ENCODE measurements around the gene GOLGB1. TPM values are rescaled to one million over a fixed set of nuclear protein-coding genes. Genes with fewer than 3 reads are reported as not detected.
"Not testable (repeated sequence)": the region's sequence is repeated elsewhere in the genome, so short reads cannot be mapped to it uniquely, and the experiment has no call there.

GOLGB1 gene
- total RNA-seq, 1 experiment from 2014 or later = 9.7 TPM

GRCh38 chr3:121752261-121752660 is 2.7 kb upstream of the GOLGB1 start:
- H3K4me3 ChIP-seq = no peak overlapping the region

GRCh38 chr3:121750087-121750415 is 510 bp upstream of the GOLGB1 start:
- Histone ChIP-seq H3K27me3 (no peaks in the 10 kb centered on the region), H3K4me3 (peak overlapping the region; percentile 90), H3K36me3 (peaks cover 5% of the 10 kb centered on the region), H3K9me3 (no peaks in the 10 kb centered on the region)
- no peak for DNase-seq

More at GRCh38 chr3:121752261-121752660, 2.7 kb upstream of the GOLGB1 start:
- H3K9me3 ChIP-seq = no peaks in the 10 kb centered on the region
- DNase-seq = no peak
- H3K36me3 ChIP-seq = no peaks in the 10 kb centered on the region; the same call in 1 of the 2 replicates
- H3K27me3 ChIP-seq = 0 out of 2 replicates have a peak, but pooled peaks cover 3% of the 10 kb centered on the region

- Histone ChIP-seq H3K9me3 (no peaks in the 10 kb centered on the region), H3K27me3 (no peaks in the 10 kb centered on the region), H3K36me3 (peaks cover 5% of the 10 kb centered on the region), H3K4me3 (peak overlapping the region; percentile 90)
- DNase-seq = no peak
Measured at GRCh38 chr3:121748680-121749275, 763 bp downstream of the GOLGB1 start.

GRCh38 chr3:121747976-121748375 is 1.6 kb downstream of the GOLGB1 start:
- H3K4me3 ChIP-seq = peak overlapping the region; percentile 90
- DNase-seq = no peak
- H3K27me3 ChIP-seq = no peaks in the 10 kb centered on the region
- peaks cover 9% of the 10 kb centered on the region for H3K36me3 ChIP-seq
- peaks cover under 1% of the 10 kb centered on the region; the same call in 1 of the 2 replicates for H3K9me3 ChIP-seq

DNA sequence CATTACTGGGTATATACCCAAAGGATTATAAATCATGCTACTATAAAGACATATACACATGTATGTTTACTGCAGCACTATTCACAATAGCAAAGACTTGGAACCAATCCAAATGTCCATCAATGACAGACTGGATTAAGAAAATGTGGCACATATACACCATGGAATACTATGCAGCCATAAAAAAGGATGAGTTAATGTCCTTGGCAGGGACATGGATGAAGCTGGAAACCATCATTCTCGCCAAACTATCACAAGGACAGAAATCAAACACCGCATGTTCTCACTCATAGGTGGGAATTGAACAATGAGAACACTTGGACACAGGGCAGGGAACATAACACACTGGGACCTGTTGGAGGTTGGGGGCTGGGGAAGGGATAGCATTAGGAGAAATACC is 6.4 kb downstream of the GOLGB1 start:
- H3K9me3 ChIP-seq, H3K4me3 ChIP-seq, DNase-seq, H3K27me3 ChIP-seq: not testable (repeated sequence)
- H3K36me3 ChIP-seq = peaks cover 15% of the 10 kb centered on the region

- H3K9me3 ChIP-seq = peaks cover 4% of the 10 kb centered on the region
- no peak for DNase-seq
- peaks cover 13% of the 10 kb centered on the region for H3K36me3 ChIP-seq
- no peak overlapping the region for H3K4me3 ChIP-seq
- no peaks in the 10 kb centered on the region for H3K27me3 ChIP-seq
Measured at GRCh38 chr3:121740896-121741295, 8.6 kb downstream of the GOLGB1 start.

DNA sequence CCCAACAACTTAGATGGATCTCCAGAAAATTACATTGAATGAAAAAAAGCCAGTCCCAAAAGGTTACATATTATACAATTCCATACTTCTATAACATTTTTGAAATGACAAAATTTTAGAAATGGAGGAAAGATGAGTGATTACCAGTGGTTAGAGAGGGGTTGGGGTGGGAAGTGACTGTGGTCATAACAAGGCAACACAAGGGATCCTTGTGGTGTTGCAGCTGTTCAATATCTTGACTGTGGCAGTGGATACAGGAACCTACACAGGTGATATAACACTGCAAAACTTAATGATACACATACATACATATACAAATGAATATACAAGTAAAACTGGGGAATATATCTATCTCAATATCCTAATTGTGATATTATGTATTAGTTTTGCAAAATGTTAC is 9.6 kb downstream of the GOLGB1 start:
- Histone ChIP-seq H3K36me3 (peaks cover 10% of the 10 kb centered on the region), H3K27me3 (no peaks in the 10 kb centered on the region), H3K4me3 (no peak overlapping the region), H3K9me3 (peaks cover 4% of the 10 kb centered on the region)
- DNase-seq = no peak

DNA sequence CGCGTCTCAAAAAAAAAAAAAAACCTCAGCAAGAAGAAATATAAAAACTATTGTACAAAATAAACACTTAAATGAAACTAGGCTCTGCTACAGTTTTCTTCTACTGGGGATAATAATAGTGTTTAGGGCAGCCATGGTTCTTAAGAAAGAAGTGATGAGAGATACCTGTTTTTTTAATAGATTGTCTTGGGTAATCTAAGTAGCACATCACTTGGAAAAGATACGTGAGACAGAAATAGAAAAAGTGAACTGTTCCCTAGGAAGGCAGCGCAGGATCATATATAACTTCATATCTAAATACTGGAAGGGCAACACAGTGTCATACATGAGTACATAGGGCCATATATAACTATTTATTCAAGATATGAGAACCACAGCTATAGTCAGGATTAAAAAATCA is 11.9 kb downstream of the GOLGB1 start:
- H3K36me3 ChIP-seq = peaks cover 3% of the 10 kb centered on the region
- H3K9me3 ChIP-seq = peaks cover under 1% of the 10 kb centered on the region
- no peak overlapping the region for H3K4me3 ChIP-seq
- H3K27me3 ChIP-seq = no peaks in the 10 kb centered on the region
- DNase-seq = no peak

GRCh38 chr3:121736112-121736511 is 13.4 kb downstream of the GOLGB1 start:
- Histone ChIP-seq H3K9me3 (no peaks in the 10 kb centered on the region), H3K4me3 (no peak overlapping the region), H3K27me3 (no peaks in the 10 kb centered on the region), H3K36me3 (no peaks in the 10 kb centered on the region)
- no peak for DNase-seq

GRCh38 chr3:121735047-121735696 is 14.4 kb downstream of the GOLGB1 start:
- Histone ChIP-seq H3K27me3 (no peaks in the 10 kb centered on the region), H3K4me3 (no peak overlapping the region), H3K36me3 (no peaks in the 10 kb centered on the region), H3K9me3 (no peaks in the 10 kb centered on the region)
- no peak for DNase-seq

- no peaks in the 10 kb centered on the region for H3K27me3 ChIP-seq
- no peak overlapping the region for H3K4me3 ChIP-seq
- no peak for DNase-seq
- no peaks in the 10 kb centered on the region for H3K9me3 ChIP-seq
- peaks cover 24% of the 10 kb centered on the region for H3K36me3 ChIP-seq
Measured at GRCh38 chr3:121730940-121731687, 18.4 kb downstream of the GOLGB1 start.

DNA sequence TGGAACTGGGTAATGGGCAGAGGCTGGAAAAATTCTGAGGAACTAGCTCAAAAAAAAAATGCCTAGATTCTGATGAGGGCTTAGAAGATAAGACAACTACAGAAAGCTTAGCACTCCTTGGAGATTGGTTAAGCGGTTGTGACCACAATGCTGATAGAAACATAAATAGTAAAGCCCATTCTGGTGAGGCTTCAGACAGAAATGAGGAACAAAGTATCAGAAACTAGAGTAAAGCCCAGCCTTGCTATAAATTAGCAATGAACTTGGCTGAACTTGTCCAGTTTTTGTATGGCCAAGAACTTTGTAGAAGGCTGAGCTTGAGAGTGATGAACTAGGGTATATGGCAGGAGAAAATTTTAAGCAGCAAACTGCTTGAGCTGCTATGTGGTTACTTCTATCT is 25.4 kb downstream of the GOLGB1 start:
- H3K4me3 ChIP-seq = no peak overlapping the region
- H3K9me3 ChIP-seq = no peaks in the 10 kb centered on the region
- no peaks in the 10 kb centered on the region for H3K27me3 ChIP-seq
- H3K36me3 ChIP-seq = peaks cover 62% of the 10 kb centered on the region
- DNase-seq = no peak

DNA sequence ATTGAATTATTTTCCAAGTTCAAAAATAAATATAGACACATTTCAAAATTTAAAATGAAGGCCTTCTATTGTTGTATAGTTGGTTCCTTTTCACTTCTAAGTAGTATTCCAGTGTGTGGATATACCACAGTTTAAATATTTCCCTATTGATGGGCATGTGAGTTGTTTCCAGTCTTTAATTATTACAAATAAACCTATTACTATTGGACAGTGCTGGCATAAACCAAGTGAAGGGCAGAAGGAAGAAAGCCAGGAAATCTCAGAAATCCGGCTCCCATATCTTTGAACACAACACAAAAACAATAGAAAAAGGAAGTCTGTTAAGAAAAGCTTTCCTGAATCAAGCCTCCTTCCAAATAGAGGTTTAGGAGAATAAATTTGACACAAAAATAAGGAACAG is 26.1 kb downstream of the GOLGB1 start:
- no peak for DNase-seq
- Histone ChIP-seq H3K36me3 (peaks cover 63% of the 10 kb centered on the region), H3K9me3 (no peaks in the 10 kb centered on the region), H3K27me3 (no peaks in the 10 kb centered on the region), H3K4me3 (no peak overlapping the region)

- Histone ChIP-seq H3K9me3 (no peaks in the 10 kb centered on the region), H3K27me3 (no peaks in the 10 kb centered on the region), H3K4me3 (no peak overlapping the region), H3K36me3 (peaks cover 59% of the 10 kb centered on the region)
- no peak for DNase-seq
Measured at GRCh38 chr3:121722411-121722810, 27.1 kb downstream of the GOLGB1 start.

DNA sequence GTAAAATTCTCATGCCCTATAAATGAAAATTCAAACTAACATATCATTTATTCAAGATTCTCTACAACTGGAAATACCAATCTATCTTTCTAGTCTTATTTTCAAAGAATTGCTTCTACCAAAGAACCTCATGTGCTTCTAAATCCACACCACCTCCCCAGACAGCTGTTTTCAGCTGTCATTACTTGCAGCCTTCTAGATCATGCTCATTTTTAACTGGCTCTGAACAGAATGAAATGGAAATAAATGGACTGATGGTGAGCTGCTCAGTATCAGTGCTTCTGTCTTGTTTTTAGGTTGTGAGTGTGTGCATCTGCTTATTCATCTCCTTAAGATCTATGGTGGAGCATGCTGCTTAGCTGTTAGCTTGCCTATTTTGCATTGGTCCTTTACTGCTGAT is 29.4 kb downstream of the GOLGB1 start:
- Histone ChIP-seq H3K36me3 (peaks cover 58% of the 10 kb centered on the region), H3K9me3 (no peaks in the 10 kb centered on the region), H3K27me3 (no peaks in the 10 kb centered on the region), H3K4me3 (no peak overlapping the region)
- DNase-seq = no peak

DNA sequence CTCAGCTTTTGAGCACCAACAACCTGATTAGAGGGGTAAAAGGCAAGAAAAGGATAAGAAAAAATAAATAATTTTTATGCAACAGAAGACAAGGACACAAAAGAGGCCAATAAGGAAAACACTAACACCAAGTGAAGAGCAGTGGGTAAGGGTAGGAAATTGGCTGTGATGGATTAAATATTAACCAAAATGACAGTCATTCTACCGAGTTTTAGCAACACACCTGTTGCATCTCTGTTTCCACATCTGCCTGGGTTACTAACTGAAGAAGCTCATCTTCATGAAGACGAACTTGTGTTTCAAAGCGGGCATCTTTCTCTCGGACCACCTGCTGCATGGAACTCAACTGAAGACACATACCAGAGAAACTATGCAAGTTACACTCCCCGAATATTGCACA is 30.1 kb downstream of the GOLGB1 start:
- peaks cover 60% of the 10 kb centered on the region for H3K36me3 ChIP-seq
- no peak for DNase-seq
- no peaks in the 10 kb centered on the region for H3K27me3 ChIP-seq
- H3K4me3 ChIP-seq = no peak overlapping the region
- no peaks in the 10 kb centered on the region for H3K9me3 ChIP-seq

- peaks cover 71% of the 10 kb centered on the region for H3K36me3 ChIP-seq
- no peak overlapping the region for H3K4me3 ChIP-seq
- no peaks in the 10 kb centered on the region for H3K9me3 ChIP-seq
- H3K27me3 ChIP-seq = no peaks in the 10 kb centered on the region
- no peak for DNase-seq
Measured at GRCh38 chr3:121718205-121718846, 31.2 kb downstream of the GOLGB1 start.
